Right renal cortex interstitium (tissue), 3 donors: ENCODE measurements around the gene RCN2. TPM values are rescaled to one million over a fixed set of nuclear protein-coding genes. Genes with fewer than 3 reads are reported as not detected.
"Not testable (repeated sequence)": the region's sequence is repeated elsewhere in the genome, so short reads cannot be mapped to it uniquely, and the experiment has no call there.

Source experiments
- DNase-seq, 3 donors: peaks; one replicate each; pipeline ENCODE4 v3.0.0-alpha.2; 2013; ENCODE audit warnings: low read depth in 3 of 3, low spot score in 2 of 3
- polyA plus RNA-seq, 3 donors: library from polyadenylated mRNA; unstranded; fragments of 120-200 nt; gene quantifications; one replicate each; pipeline ENCODE4 v1.2.1, GENCODE V29; 2013; ENCODE audit not compliant: insufficient read length in 3 of 3

Gene RCN2
- polyA plus RNA-seq, 3 donors: 216 to 255 (median 238) TPM

DNA sequence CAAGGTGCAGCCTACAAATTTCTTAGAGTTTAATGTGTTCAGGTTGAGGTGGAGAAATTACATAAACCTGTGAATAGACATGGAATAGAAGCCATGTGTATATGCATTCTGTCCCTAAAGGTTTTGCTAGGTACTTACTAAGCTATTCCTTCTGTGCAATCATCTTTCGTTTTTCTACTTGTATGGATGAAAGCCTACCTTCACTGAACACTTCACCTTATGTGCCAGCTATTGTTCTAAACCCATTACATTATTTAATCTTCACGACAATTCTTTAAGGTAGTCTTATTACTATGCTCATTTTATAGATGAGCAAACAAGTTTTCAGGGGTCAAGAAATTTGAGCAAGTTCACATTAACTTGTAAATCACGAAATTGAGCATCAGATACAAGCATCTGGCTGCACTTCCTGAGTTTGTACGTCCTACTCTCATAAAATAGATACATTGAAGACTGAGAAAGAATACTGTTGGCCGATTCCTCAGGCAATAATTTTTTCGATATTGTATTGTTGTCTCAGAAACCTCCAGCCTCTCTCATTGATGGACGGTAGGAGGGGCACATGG, 635 bp upstream of the RCN2 start:
- no peak for DNase-seq

DNA sequence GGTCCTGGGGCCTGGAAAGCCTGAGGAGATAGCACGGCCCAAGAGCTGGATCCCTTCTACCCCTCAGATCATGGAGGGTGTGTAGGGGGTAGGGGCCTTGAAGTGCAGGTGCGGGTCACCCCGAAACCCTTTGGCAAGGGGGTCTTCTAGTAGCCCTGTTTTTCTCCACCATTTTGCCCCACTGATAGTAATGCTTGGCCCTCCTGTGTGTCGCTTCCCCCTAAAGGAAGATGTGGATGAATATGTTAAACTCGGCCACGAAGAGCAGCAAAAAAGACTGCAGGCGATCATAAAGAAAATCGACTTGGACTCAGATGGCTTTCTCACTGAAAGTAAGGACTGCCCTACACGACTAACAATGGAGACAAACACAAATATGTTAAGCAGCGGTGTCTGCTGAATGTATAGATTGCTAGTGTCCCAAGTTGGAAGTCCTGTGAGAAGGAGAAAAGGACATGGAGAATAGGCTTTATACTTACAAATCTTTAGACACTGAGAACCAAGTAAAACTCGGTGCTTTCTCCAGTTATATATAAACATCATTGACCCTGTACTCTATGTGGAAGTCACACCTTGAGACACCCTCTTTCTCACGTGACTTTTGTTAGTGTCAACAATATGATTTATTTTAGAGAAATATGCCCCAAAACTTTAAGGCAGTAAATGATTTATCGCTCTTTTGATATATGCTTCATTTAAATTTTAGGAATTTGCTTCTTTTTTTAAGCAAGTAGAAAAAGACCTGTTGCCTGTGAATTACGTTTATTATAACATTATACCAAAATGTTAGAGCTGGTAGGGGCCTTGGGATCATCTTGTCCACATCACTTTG, 802 bp downstream of the RCN2 start:
- peak in 2 of 3 donors; percentile 18 to 40 for DNase-seq

DNA sequence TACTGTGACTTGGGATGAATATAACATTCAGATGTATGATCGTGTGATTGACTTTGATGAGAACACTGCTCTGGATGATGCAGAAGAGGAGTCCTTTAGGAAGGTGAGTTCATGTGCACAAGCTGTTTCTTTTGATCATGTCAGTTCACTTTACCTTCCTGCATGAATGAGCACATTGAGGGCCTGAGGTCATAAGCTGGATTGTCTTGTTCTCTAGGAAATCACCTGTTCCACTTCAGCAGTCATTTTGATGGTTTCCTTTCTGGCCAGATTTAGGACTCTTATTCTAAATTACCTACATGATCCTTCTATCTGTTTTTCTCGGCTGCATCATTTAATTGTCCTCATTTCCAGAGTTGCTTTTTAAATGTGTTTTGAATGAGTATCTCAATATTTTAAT, 4.1 kb downstream of the RCN2 start:
- DNase-seq: no peak

DNA sequence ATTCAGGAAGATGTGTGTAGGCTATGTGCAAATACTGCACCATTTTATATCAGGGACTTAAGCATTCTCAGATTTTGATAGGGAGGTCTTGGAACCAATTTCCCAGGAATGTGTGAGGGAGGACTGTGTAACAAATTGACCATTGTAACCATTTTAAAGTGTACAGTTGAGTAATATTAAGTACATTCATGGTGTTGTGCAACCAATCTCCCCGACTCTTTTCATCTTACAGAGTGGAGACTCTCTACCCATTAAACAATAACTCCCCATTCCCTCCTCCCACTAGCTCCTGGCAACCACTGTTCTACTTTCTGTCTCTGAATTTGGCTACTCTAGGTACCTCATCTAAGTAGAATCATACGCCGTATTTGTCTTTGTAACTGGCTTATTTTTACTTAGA, 5.1 kb downstream of the RCN2 start:
- DNase-seq: no peak

DNA sequence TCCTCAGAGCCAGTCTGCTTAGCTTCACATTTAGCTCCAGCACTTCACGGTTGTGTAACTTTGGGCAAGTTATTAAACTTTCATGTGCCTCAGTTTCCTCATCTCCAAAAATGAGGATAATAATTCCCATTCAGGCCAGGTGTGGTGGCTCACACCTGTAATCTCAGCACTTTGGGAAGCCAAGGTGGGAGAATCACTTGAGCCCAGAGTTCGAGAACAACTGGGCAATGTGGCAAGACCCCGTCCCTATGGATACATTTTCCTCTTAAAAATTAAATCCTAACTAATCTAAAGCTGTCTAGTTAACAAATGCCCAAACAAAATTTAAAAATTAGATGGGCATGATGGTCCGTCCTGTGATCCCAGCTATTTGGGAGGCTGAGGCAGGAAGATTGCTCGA, 7.2 kb downstream of the RCN2 start:
- DNase-seq: no peak

DNA sequence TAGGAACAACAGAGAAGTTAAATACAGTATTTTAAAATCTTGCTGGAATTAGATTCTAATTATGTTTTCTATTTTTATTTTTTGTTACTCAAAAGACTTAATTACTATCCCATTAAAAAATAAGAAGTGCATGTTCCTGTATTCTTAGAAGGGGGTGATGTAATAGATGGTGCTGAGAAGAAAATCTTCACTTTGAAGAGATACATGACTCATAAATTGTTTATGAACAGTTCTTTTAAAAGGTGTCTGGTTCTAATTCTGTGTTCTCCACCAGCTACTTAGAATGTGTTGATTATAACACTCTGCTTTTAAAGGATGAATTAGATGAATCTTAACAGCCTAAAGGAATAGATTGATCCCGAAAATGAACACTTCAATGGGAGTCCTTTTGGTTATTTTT, 8.2 kb downstream of the RCN2 start:
- no peak for DNase-seq

DNA sequence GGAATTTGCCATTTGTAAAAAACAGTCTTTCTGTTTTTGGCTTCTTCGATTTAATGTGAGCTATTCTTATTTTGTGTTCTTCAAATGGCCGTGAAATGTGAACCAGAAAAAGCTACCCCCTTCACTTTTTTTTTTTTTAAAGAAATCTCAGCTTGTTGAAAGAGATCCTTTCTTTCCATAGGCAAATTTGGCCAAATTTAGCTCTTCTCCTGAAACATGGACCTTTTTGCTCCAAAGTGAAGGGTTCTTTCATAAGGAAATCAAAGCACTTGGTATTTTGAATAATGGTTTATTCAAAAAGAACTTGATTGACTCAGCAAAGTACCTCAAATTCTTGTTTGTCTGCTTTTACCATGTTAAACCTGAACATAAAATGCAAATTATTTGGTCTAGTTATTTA, 10.1 kb downstream of the RCN2 start:
- DNase-seq: no peak

DNA sequence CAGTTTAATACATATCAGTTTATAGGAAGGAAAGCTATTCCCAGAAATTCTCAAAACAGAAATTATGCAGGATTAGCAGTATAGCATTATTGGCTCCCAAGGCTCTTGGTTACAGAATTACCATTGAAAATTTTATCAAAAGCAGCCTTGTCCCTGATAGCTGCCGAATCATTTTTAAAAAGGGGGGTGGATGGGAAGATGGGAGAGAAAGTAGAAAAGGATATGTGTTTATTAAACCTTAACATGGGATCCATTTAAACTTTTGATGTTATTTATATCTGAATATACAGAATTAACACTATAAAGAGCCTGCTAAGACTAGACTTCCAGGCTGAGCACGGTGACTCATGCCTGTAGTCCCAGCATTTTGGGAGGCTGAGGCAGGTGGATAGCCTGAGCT, 10.8 kb downstream of the RCN2 start:
- DNase-seq: no peak

DNA sequence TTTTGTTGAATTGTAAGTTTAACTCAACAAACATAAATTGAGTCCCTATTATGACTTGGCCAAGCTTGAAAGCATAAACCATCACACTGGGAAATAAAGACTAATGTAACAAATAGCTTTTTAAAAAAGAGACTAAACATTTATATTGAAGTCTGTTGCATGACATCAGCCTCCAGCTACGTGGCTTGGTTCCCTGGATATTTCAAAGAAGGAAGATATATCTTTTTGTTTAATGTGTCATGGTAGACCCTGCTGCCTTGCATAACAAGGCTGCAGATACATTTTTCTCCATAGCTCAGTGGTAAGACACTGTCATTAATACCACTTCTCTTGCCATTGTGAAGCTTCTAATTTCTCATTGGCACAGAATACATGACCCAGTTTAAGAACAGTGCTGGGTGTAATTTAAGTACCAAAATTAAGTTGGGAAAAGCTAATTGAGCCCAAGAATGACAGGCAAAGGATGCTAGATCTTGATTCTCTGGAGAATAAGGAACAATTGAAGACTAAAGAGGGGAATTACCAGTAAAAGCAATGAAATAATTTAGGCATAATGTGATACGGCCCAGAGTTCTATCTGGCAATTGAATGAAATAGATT, 14.0 kb downstream of the RCN2 start:
- no peak for DNase-seq

DNA sequence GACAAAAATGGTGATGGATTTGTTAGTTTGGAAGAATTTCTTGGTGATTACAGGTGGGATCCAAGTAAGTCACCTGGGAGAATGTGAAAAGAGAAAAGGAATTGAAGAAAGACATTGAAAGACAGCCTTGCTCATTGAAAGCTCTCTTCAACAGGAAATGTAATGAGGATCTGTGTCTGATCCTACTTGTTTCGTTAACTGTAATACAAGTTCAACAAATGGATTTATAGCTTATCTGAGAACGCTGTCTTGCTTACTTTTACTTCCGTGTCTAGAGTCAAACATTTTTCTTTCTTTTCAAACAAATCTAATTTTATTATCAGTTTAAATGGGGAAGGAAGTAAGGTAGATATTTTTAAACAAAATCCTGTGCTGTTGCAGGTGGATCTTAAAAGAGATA, 15.9 kb downstream of the RCN2 start:
- DNase-seq: no peak

DNA sequence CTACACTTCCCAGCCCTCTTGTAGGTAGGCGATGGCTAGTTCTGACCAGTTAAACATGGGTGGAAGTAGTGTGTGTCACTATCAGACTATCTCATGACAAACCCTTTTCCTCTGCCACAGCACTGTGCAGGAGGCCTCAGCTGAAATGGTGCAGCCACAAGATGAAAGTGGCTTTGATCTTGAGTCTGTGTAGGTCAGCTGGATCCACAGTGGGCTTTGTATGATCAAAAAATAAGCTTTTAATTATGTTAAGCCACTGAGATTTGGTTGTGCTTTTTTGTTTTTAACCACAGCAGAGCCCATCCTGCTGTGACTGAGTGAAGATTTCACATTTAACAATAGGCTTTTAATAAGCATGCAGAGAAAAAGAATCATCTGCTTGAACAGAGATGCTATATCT, 19.7 kb downstream of the RCN2 start:
- DNase-seq: no peak

DNA sequence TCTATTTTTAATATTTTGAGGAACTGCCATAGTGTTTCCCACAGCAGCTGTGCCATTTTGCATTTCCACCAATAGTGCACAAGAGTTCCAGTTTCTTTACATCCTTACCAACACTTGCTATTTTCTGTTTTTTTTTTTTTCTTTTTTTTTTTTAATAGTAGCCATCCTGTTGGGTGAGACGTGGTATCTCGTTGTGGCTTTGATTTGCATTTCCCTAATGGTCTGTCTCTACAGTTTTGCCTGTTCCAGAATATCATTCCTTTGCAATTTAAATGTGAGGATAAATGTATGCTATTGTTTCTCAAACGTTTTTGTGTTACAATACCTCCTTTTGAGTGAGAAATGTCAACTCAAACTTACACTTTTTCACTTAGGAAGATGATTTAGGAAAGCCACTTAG, 22.4 kb downstream of the RCN2 start:
- DNase-seq: no peak

DNA sequence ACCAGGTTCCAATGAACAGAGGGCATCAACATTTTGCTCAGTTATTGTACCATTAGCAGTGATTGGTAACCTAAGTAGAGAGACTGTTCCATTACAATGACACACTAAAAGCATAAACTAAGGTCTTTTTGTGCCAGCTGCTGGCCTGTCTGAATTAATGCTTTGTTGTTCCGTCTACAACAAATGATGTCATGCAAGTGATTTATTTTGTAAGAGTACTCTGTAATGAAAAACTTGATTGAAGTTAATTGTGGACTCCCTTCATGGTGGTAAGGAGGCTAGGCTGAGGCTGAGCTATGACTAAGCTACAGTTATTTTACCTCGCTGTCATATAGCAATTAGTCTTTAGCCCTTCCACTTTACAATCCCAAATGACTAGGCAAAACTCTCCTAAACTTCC, 23.2 kb downstream of the RCN2 start:
- DNase-seq: no peak

DNA sequence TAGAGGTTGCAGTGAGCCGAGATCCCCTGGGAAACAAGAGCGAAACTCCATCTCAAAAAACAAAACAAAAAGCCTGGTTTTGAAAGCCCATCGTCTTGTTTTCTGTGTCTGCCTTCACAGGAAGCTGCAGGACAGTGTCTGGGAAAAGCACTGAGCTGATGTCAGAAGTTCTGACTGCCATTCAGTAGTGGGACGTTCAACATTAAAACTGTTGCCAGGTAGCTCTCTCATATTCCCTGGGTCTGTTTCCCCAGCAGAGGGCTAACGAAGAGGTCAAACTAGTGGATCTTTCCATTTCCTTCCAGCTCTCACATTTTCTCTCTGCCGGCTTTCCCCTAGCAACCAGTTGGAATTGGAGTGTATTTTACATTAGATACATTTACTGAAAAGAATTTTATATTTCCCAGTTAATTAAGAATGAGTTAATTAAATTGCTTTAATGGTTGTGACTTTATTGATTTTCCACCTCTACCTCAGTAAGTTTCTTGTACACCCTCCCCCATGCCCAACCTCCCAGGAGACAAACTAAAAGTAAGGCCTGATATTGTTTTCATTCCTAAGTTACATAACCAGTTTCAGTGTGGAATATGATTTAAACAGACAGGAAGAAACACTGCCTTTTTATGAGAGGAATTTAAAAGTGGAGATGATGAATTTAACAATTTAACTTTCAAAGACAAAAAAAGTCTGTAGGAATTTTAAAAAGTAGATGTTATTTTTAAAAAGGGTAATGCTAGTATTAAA, 29.9 kb downstream of the RCN2 start:
- DNase-seq: no peak

DNA sequence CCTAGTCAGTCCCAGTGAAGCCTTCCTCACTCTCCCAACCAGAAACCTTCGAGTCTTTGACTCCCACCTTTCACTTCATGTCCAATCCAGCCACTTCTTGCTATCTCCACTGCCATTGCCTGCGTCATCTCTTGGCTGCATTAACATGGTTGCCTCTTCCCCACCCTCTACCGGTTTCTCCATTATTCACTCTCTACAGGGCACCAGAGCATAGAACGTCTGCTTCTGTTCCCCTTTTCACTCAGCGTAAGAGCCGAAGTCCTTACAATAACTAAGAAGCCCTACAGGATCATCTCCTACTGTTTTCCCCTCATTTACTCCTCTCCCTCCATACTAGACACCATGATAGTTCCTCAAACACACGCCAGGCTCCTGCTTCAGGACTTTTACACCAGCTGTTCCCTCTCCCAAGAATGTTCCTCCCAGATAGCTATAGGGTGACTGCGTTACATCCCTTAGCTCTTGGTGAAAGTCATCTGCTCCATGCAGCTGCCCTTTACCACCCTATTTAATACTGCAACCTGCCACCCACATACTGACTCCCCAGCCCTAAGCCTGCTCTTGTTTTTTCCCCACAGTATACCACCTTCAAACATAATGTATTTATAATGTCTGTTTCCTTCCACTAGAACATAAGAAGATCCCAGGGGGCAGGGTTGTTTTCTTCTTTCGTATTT, 30.9 kb downstream of the RCN2 start:
- no peak for DNase-seq

DNA sequence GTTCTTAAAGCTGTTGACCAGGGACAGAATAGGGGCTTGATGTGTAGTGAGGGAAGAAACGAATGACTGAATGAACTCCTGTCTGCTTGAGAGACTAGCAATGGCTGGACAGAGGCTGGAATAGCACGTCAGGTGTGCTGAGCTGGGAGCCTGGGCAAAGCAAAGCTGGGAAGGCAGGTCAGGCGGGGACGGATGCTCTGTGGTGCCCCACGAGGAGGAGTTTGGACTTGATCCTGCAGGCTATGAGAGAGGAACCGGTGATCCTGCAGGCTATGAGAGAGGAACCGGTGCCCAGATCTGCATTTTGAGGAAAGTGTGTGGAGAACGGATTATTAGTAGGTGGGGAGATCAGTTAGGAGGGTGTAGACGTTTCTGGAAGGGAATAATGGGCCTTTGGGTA, 32.0 kb downstream of the RCN2 start:
- DNase-seq: no peak

DNA sequence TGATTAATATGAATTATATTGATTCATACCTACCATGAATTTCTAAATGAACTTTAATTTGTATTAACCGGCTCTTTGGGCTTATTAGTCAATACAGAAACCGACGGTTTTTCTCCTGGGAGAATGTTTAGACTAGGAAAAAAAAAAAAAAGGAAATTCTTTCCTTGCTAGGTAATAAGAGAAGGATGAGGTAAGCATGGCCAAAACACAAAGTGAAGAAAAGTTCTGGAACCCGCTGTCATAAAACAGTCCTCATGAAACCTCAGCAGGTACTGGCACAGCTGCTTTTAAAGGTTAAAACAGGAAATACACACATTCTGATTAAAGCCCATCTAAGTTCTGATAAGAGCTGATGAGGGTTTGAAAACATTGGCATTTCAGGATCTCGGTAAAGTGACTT, 32.6 kb downstream of the RCN2 start:
- no peak for DNase-seq

DNA sequence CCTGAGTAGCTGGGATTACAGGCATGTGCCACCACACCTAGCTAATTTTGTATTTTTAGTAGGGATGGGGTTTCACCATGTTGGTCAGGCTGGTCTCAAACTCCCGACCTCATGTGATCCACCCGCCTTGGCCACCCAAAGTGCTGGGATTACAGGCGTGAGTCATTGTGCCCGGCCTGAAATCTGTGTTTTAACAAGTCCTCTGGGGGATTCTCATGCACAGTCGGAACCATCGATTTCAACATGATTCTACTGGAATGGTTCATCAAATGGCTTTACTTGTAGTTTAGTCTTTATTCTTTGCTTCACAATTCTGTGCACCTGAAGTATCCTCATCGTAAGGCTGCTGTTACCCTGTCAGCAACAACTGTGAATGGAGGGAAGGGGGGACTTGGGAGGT, 34.5 kb downstream of the RCN2 start:
- not testable (repeated sequence) for DNase-seq

DNA sequence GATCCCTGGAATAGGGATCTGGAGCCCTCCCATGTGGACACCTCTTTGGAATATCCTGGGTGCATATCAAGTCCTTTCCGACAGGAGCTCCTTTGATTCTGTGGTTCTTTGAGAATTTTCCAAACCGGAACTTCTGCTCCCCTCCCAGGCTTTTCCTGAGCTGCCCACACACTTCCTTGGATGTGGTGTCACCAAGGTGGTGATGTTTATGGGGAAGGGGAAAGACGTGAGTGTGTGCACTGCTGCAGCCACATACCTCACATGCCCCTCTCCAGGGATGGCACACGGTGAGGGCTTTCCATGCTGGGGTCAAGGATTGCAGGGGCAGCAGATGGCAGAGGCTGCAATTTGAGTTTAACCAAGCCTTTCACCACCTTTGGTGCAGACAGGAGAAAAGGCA, 35.5 kb downstream of the RCN2 start:
- DNase-seq: no peak

DNA sequence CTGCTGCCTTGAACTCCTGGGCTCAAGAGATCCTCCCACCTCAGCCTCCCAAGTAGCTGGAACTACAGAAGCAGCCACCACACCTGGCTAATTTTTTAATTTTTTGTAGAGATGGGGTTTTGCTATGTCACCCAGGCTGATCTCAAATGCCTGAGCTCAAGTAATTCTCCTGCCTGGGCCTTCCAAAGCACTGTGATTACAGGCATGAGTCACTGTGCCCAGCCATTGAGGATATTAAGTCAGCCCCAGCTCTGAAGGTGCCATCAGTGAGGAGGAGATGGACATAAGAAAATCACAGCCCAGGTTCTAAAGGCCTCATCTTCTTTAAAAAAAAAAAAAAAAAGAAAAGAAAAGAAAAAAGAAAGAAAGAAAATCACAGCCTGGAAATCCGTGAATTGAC, 36.8 kb downstream of the RCN2 start:
- no peak for DNase-seq
